Stimulated activated CD8-positive, alpha-beta memory T cell treated with anti-CD3 and anti-CD28 coated beads, Interleukin-2, amount 100 ng/mL, for 48 hours (primary cell): Measurements from ENCODE around the gene PLAAT5.

Experiments
- DNase-seq, 2 donors: peaks; one replicate each; pipeline ENCODE4 v3.0.0-alpha.2; 2020; ENCODE audit warnings: low read depth in 2 of 2

The PLAAT5 gene

GRCh38 chr11:63512816-63513215 lies 21.8 kb upstream of the PLAAT5 start:
- DNase-seq, result no peak

- no peak for DNase-seq
These were observed 20.2 kb upstream of the PLAAT5 start for GRCh38 chr11:63511048-63511748.

- DNase-seq, result no peak
These were observed 19.5 kb upstream of the PLAAT5 start for GRCh38 chr11:63510360-63511047.

GRCh38 chr11:63508745-63509144 lies 17.8 kb upstream of the PLAAT5 start:
- DNase-seq, result no peak

- DNase-seq, result no peak
These were observed 17.0 kb upstream of the PLAAT5 start for GRCh38 chr11:63508009-63508408.

- DNase-seq, result no peak
These were observed 16.5 kb upstream of the PLAAT5 start for GRCh38 chr11:63507511-63507910.

- DNase-seq, result no peak
These were observed 15.9 kb upstream of the PLAAT5 start for GRCh38 chr11:63506876-63507275.

GRCh38 chr11:63505857-63506528 lies 15.0 kb upstream of the PLAAT5 start, which contains the start of gene LGALS12:
Gene LGALS12, plus strand, starts transcription at chr11:63506084. Its CDS starts 375 bp downstream, at chr11:63506459.
- DNase-seq, result no peak

- DNase-seq, result no peak
These were observed 14.1 kb upstream of the PLAAT5 start for GRCh38 chr11:63504933-63505586.

GRCh38 chr11:63504054-63504453 lies 13.1 kb upstream of the PLAAT5 start:
- no peak for DNase-seq

- DNase-seq, result no peak
These were observed 12.5 kb upstream of the PLAAT5 start for GRCh38 chr11:63503492-63503891.

GRCh38 chr11:63502252-63502820 lies 11.4 kb upstream of the PLAAT5 start:
- DNase-seq, result no peak

GRCh38 chr11:63501236-63501635 lies 10.3 kb upstream of the PLAAT5 start:
- no peak for DNase-seq

- no peak for DNase-seq
These were observed 8.9 kb upstream of the PLAAT5 start for GRCh38 chr11:63499874-63500273.

- DNase-seq, result no peak
These were observed 4.0 kb upstream of the PLAAT5 start for GRCh38 chr11:63494975-63495374.

- DNase-seq, result no peak
These were observed 2.2 kb upstream of the PLAAT5 start for GRCh38 chr11:63493127-63493526.

GRCh38 chr11:63492441-63492840 lies 1.5 kb upstream of the PLAAT5 start:
- no peak for DNase-seq

- no peak for DNase-seq
These were observed 837 bp upstream of the PLAAT5 start for GRCh38 chr11:63491636-63492372.

GRCh38 chr11:63491240-63491587 lies 247 bp upstream of the PLAAT5 start:
- DNase-seq, result no peak

- no peak for DNase-seq
These were observed 1.1 kb downstream of the PLAAT5 start for GRCh38 chr11:63489879-63490278.

GRCh38 chr11:63488789-63489188 lies 2.2 kb downstream of the PLAAT5 start:
- DNase-seq, result no peak
